A549 (cell line): Measurements from ENCODE around the gene DSG2.

Experiments used
- CTCF ChIP-seq: fragments of >200 bp; sonication (Bioruptor Twin); formaldehyde crosslinking; IDR thresholded peaks from 3 replicates; pipeline ENCODE4 v1.5.1; 2016
- EP300 ChIP-seq, 2 experiments: fragments of >200 bp; sonication (Bioruptor Twin); formaldehyde crosslinking; IDR thresholded peaks; 2 replicates in 1 of 2; 3 replicates in 1 of 2; pipeline ENCODE4 v1.6.1; 2016 to 2017
- ESRRA ChIP-seq: fragments of 150-350 bp; IDR thresholded peaks from 2 replicates; pipeline ENCODE4 v1.6.1; 2014; ENCODE audit warnings: mild to moderate bottlenecking, low read length, borderline replicate concordance
- HDAC2 ChIP-seq: fragments of 200-600 bp; sonication (generic); IDR thresholded peaks from 2 replicates; pipeline ENCODE4 v1.6.1; 2016
- HOXB13 ChIP-seq: fragments of 250-450 bp; sonication (Bioruptor Pico); IDR thresholded peaks from 2 replicates; pipeline ENCODE4 v1.5.0; 2020; ENCODE audit warnings: low read depth, mild to moderate bottlenecking, moderate library complexity
- KDM1A ChIP-seq: fragments of 200-600 bp; sonication (generic); IDR thresholded peaks from 2 replicates; pipeline ENCODE4 v1.6.1; 2016; ENCODE audit warnings: low read depth, mild to moderate bottlenecking
- POLR2A ChIP-seq: IDR thresholded peaks from 2 replicates; pipeline ENCODE4 v1.6.1; 2012; ENCODE audit warnings: mild to moderate bottlenecking, low read length
- POLR2AphosphoS2 ChIP-seq: conservative IDR thresholded peaks from 2 replicates; pipeline ENCODE4 v1.6.1; 2012; ENCODE audit warnings: low read length, improper control_type of control experiment, inconsistent platforms
- RARB ChIP-seq: fragments of 250-450 bp; sonication (Bioruptor Pico); IDR thresholded peaks from 2 replicates; pipeline ENCODE4 v1.8.0; 2021; ENCODE audit warnings: mild to moderate bottlenecking, moderate library complexity
- SREBF2 ChIP-seq: fragments of 450-650 bp; IDR thresholded peaks from 2 replicates; pipeline ENCODE4 v1.6.1; 2014; ENCODE audit warnings: mild to moderate bottlenecking, moderate library complexity
- USF2 ChIP-seq: fragments of 450-650 bp; IDR thresholded peaks from 2 replicates; pipeline ENCODE4 v1.6.1; 2014; ENCODE audit warnings: antibody characterized with exemption

- TF ChIP-seq POLR2AphosphoS2 (no peak), POLR2A (no peak), EP300 (IDR thresholded peaks at IDR 0.05) (no peak), SREBF2 (no peak), KDM1A (no peak), CTCF (no peak), HOXB13 (no peak), RARB (CRISPR knock-in tag) (no peak), USF2 (no peak), HDAC2 (no peak), ESRRA (no peak)
Observed at GRCh38 chr18:31509571-31509970, 11.6 kb downstream of the DSG2 start.
